ENCODE results near the gene RAD9A.

- TF ChIP-seq POLR2A (IDR thresholded peaks at IDR 0.05) (no peak), CTCF (IDR thresholded peaks at IDR 0.05) (no peak)
These were observed 42.3 kb upstream of the RAD9A start for GRCh38 chr11:67349457-67349856.
